Activated gamma-delta T cell treated with anti-CD3 and anti-CD28 coated beads, Interleukin-2, amount 50 U/mL, for 16 hours (primary cell): ENCODE measurements around the gene AKT1.

Experiments
- DNase-seq: peaks from one replicate; pipeline ENCODE4 v3.0.0-alpha.2; 2020; ENCODE audit warnings: low read depth

The AKT1 gene

GRCh38 chr14:104723651-104724406 lies 71.7 kb downstream of the AKT1 start, which contains the start of gene ADSS1:
Gene ADSS1 (plus strand): TSS chr14:104724229. CDS start chr14:104724271, 42 bp downstream.
- peak; percentile 19 for DNase-seq

GRCh38 chr14:104722938-104723650 lies 72.5 kb downstream of the AKT1 start:
- DNase-seq, result no peak

GRCh38 chr14:104721505-104722431 lies 73.8 kb downstream of the AKT1 start:
- DNase-seq, result no peak
